Endothelial cell of umbilical vein (primary cell): ENCODE data around the gene GPN1.

Experiments used
- CTCF ChIP-seq, 2 donors: IDR thresholded peaks; 1 replicate in 1 of 2; 2 replicates in 1 of 2; pipeline ENCODE4 v1.5.1; 2011; ENCODE audit warnings: low read length in 2 of 2, mild to moderate bottlenecking in 2 of 2, moderate library complexity in 2 of 2, control low read depth in 1 of 2, inconsistent platforms in 1 of 2, low read depth in 1 of 2; ENCODE audit not compliant: insufficient read depth in 1 of 2; ENCODE audit errors: extremely low read depth in 1 of 2
- EZH2 ChIP-seq: IDR thresholded peaks from 2 replicates; pipeline ENCODE4 v1.6.1; 2012; ENCODE audit warnings: borderline replicate concordance, low read depth, mild to moderate bottlenecking, moderate library complexity, low read length, inconsistent platforms; ENCODE audit not compliant: severe bottlenecking
- FOS ChIP-seq: IDR thresholded peaks from 2 replicates; pipeline ENCODE4 v1.6.1; 2011; ENCODE audit warnings: mild to moderate bottlenecking, low read length, moderate library complexity, borderline replicate concordance; ENCODE audit not compliant: insufficient read depth
- GATA2 ChIP-seq: IDR thresholded peaks from 2 replicates; pipeline ENCODE4 v1.7.0; 2011; ENCODE audit warnings: low read depth, mild to moderate bottlenecking, moderate library complexity, mixed read lengths, low read length; ENCODE audit not compliant: insufficient read length, insufficient read depth
- JUN ChIP-seq: IDR thresholded peaks from 2 replicates; pipeline ENCODE4 v1.6.1; 2011; ENCODE audit warnings: borderline replicate concordance, low read depth; ENCODE audit not compliant: insufficient read length, insufficient read depth
- POLR2A ChIP-seq: IDR thresholded peaks from 2 replicates; pipeline ENCODE4 v1.6.1; 2012; ENCODE audit warnings: low read depth, mild to moderate bottlenecking, control low read depth, low read length
- POLR2AphosphoS5 ChIP-seq: IDR thresholded peaks from 2 replicates; pipeline ENCODE4 v1.6.1; 2012; ENCODE audit warnings: low read depth, mild to moderate bottlenecking, control low read depth, low read length, moderate library complexity; ENCODE audit not compliant: insufficient read depth
- TF ChIP-seq, protein P1 (sequence below): IDR thresholded peaks from 2 replicates; pipeline ENCODE4 v1.6.1; 2011; ENCODE audit not compliant: insufficient read depth, insufficient read length

DNA sequence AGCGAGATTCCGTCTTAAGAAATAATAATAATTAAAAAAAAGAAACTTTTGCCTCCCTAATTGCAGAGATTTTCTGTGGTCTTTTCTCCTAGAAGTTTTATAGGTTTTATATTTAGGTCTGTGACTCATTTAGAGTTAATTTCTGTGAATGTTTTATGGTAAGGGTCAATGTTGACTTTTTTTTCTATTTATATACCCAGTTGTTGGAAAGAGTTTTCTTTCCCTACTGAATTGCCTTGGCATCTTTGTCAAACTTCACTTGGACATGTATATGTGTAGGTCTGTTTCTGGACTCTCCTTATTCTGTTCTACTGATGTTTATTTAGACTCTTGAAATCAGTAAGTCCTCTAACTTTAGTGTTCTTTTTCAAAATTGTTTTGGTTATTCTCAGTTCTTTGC, 40.5 kb upstream of the GPN1 start:
- TF ChIP-seq CTCF (IDR thresholded peaks at IDR 0.05; ENCODE audit: extremely low read depth in 1 of 2, insufficient read depth in 1 of 2, low read depth in 1 of 2, low read length in 2 of 2) (no peak), POLR2A (no peak), EZH2 (no peak), POLR2AphosphoS5 (no peak), JUN (no peak), FOS (no peak), GATA2 (no peak)
- TF ChIP-seq, protein P1, sequence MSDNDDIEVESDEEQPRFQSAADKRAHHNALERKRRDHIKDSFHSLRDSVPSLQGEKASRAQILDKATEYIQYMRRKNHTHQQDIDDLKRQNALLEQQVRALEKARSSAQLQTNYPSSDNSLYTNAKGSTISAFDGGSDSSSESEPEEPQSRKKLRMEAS, result no peak
